ENCODE results near the gene CCSER2.

DNA sequence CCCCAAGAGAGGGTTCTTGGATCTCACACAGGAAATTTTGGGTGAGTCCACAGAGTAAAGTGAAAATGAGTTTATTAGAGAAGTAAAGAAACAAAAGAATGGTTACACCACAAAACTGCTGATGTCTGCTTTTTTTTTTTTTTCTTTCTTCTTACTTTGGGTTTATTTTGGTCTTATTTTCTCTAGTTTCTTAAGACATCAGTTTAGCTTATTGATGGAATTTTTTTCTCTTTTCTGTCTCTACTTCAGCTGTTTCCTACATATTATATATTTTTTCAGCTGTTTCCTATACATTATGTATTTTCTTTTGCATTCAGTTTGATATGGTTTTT lies 166.4 kb downstream of the CCSER2 start:
- TF ChIP-seq, protein P1, sequence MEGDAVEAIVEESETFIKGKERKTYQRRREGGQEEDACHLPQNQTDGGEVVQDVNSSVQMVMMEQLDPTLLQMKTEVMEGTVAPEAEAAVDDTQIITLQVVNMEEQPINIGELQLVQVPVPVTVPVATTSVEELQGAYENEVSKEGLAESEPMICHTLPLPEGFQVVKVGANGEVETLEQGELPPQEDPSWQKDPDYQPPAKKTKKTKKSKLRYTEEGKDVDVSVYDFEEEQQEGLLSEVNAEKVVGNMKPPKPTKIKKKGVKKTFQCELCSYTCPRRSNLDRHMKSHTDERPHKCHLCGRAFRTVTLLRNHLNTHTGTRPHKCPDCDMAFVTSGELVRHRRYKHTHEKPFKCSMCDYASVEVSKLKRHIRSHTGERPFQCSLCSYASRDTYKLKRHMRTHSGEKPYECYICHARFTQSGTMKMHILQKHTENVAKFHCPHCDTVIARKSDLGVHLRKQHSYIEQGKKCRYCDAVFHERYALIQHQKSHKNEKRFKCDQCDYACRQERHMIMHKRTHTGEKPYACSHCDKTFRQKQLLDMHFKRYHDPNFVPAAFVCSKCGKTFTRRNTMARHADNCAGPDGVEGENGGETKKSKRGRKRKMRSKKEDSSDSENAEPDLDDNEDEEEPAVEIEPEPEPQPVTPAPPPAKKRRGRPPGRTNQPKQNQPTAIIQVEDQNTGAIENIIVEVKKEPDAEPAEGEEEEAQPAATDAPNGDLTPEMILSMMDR (IDR thresholded peaks at IDR 0.05 in 2 of 3, conservative IDR thresholded peaks at IDR 0.05 in 1 of 3; ENCODE audit: borderline replicate concordance in 1 of 3, insufficient read depth in 1 of 3, low read depth in 2 of 3, low read length in 2 of 3), result no peak
- TF ChIP-seq YY1 (IDR thresholded peaks at IDR 0.05; ENCODE audit: extremely low read depth, insufficient replicate concordance, low read depth, low read length) (no peak), FOSL1 (IDR thresholded peaks at IDR 0.05; ENCODE audit: low read depth) (no peak), RAD21 (IDR thresholded peaks at IDR 0.05; ENCODE audit: low read depth) (no peak), ZNF274 (IDR thresholded peaks at IDR 0.05; ENCODE audit: low read depth, low read length) (no peak), EZH2phosphoT487 (IDR thresholded peaks at IDR 0.05; ENCODE audit: borderline replicate concordance) (no peak), POLR2A (IDR thresholded peaks at IDR 0.05; ENCODE audit: borderline replicate concordance, extremely low read depth, insufficient read depth, insufficient read length) (no peak)
